GM12801 (cell line): Measurements from ENCODE around the gene ZNF423.

ENCODE experiments used
- CTCF ChIP-seq: IDR thresholded peaks from one replicate; pipeline ENCODE4 v1.5.1; 2011; ENCODE audit warnings: control low read depth; ENCODE audit not compliant: insufficient read length; ENCODE audit errors: extremely low read depth

The ZNF423 gene

GRCh38 chr16:49766225-49766624, 89.7 kb downstream of the ZNF423 start:
- TF ChIP-seq CTCF = no peak

GRCh38 chr16:49763826-49764225, 92.1 kb downstream of the ZNF423 start:
- no peak for TF ChIP-seq CTCF

DNA sequence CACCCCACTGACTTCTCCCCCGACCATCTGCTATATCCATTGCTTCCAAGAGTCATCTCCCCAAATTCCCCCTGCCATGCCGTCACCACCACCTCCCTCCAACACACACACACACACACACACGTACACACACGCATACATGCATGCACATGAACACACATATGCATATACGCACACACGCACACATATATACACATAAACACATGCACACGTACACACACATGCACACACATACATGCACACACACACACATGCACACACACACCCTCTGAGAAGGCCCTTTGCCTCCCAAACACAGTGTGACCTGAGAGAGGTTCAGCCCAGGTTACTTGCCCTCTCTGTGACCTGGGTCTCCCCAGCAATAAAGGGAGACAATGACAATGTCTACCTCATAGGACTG, 95.1 kb downstream of the ZNF423 start:
- TF ChIP-seq CTCF = no peak

DNA sequence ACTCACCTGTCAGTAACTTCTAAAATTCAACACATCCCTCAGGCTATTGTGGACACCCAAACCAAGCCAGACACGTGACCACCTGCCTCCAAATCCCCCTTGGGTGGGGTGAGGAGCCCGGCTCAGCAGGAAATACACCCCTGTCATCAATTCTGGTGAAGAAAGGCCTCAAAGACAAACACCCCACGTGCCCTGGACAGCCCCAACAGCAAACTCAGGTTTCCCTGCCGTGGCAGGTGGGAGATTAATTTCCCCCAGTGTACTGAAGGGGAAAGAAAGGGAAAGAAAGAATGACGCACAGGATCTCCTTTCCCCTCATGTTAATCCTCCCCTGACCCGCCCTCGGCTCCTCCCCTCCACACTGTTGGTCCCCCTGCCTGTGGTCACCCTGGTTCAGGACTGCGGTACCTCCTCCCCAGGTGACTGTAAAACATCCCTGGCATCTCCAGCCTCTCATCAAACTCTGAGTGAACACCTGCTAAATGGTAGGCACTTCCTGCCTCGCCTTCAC, 98.3 kb downstream of the ZNF423 start:
- TF ChIP-seq CTCF = no peak

- no peak for TF ChIP-seq CTCF
Observed at GRCh38 chr16:49756775-49757558, 98.9 kb downstream of the ZNF423 start.

- TF ChIP-seq CTCF = no peak
Observed at GRCh38 chr16:49755716-49756505, 100.0 kb downstream of the ZNF423 start.

- no peak for TF ChIP-seq CTCF
Observed at GRCh38 chr16:49755313-49755620, 100.6 kb downstream of the ZNF423 start.
